Glomerular visceral epithelial cell (primary cell): ENCODE data around the gene DHCR24.

ENCODE experiments used
- DNase-seq: peaks from one replicate; pipeline ENCODE4 v3.0.0-alpha.2; 2016; ENCODE audit errors: extremely low spot score

DHCR24 gene

DNA sequence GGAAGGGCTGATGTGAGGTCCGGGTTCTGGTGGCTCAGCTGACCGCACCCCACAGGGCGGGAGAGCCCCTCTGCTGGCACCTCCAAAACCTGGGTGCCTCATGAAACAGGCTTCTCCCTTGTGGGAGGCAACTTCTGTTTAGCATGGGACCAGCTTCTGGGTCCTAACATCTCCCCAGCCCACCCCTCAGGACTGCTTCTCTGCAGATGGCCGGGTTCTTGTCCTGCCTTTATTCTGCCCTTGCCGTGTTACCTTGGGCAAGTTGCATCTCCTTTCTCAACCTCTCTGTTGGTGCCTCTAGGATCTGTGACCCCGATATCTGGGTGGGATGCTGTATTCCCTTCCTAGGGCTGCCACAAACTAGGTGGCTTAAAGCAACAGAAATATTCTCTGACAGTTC lies 70.9 kb downstream of the DHCR24 start:
- DNase-seq, result no peak

DNA sequence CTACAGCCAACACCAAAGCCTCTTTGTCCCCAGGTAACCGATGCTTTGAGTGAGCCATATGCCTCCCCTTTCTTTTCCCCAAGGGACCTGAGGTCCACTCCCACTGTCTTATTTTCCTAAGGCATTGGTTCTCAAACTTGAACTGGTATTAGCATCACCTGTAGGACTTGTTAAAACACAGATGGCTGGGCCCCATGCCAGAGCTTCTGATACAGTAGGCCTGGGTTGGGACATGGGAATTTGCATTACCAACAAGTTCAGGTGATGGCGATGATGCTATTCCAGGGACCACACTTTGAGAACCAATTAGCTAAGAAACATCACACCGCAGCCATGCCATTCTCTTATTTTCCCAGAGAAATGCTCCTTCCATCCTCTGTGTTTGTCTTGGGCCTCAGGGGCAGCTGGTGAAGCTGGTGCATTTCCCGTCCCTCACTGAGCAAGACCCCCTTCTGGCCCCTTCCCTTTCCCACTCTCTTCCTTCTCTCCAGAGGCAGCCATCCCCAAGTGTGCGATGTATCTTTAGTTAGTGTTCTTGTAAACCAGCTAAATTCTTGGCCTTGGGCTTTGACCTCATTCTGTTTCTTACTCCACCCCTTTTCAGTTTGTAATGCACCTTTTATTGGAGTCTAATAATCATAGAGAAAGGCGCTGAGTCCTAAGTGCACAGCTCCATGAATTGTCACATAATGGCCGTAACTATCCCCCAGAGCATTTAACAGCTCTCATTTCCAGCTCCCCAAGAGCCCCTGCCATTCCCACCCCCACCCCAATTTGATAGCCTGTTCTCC lies 71.7 kb downstream of the DHCR24 start:
- no peak for DNase-seq

DNA sequence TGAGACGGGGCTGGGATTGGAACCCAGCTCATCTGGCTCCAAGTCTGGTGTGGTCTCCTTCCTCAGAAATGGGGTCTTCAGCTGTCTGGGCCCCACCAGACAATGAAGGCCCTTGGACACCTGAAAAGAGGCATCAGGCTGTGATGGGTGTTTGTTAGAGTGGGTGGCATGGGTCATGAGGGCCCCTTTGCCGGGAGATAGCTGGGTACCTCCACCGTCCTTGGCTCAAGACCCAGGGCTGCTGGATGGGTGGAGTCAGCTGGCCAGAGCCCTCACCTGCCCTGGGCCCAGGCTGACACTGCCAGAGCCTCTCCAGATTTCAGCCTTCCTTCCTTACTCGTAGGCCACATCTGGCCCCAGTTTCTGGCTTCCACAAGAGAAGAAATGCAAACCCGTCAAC lies 72.4 kb downstream of the DHCR24 start:
- DNase-seq, result no peak

DNA sequence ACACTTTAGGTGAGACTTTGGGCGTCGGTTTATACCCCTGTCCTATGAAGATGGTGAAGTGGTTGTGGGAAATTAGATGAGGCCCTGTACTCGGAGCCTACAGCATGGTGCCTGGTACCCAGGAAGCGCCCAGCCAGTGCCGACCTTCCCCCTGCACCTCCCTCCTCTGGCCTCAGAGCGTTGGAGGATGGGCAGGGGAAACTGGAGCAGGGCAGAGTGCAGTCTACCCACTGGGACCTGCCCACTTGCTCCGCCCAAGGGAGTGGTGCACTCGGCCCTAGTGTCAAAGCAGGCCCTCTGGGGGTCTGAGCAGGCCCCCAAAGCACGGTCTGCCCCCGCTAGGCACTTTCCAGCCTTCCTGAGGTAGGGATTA lies 72.9 kb downstream of the DHCR24 start:
- no peak for DNase-seq

DNA sequence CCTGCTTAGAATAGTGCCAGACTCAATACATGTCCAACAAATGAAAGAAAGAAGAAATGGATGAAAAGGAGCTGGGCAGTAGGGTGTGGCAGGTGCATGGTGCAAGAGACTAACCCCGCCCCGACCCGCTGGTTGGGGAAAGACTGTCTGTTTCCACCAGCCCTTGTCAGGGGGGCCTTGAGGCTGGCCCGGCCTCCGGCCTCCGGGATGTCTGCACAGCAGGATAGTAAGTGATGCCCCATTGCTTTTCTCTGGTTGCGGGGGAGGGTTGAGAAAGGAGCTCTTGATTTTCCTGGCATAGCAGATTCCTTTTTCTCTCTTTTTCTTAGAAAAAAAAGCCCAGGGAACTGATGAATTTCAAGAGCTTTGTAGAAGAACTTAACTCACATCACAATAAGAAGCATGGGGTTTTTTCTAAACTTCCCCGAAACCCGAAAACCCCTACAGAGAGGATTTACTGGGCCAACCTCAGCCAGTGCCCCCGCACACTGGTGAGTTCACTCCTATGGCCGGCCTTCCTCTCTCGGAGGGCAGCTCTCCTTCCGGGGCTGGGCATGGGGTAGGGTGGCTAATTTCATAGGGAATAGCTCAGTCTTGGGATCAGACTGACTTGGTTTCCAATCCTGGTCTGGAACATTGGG lies 73.4 kb downstream of the DHCR24 start:
- DNase-seq, result no peak

DNA sequence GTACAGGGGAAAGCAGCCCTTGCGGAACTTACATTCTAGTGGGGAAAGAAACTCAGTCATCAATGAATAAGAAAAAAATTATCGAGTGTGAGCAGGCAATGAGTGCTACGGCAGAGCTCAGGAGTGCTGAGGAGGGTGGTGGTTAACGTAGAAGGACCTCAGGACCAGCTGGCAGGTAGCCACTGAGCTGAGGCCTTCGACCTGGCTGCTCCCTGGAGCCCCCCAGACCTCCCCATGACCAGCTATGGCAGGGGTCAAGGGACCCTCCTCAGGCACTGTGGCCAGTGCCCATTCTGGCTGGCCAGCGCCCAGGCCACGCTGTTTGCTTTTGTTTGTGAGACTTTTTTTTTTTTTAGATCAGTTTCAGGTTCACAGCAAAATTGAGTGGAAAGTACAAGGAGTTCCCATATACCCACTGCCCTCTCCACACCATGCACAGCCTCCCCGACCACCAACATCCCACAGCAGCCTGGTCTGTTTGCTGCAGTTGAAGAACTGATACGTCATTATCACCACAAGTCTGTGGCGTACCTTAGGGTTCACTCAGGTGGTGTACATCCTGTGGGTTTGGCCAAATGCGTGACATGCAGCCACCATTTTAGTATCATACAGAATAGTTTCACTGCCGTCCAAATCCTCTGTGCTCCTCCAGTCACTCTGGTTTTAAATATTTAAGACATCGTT lies 74.1 kb downstream of the DHCR24 start:
- DNase-seq, result no peak

DNA sequence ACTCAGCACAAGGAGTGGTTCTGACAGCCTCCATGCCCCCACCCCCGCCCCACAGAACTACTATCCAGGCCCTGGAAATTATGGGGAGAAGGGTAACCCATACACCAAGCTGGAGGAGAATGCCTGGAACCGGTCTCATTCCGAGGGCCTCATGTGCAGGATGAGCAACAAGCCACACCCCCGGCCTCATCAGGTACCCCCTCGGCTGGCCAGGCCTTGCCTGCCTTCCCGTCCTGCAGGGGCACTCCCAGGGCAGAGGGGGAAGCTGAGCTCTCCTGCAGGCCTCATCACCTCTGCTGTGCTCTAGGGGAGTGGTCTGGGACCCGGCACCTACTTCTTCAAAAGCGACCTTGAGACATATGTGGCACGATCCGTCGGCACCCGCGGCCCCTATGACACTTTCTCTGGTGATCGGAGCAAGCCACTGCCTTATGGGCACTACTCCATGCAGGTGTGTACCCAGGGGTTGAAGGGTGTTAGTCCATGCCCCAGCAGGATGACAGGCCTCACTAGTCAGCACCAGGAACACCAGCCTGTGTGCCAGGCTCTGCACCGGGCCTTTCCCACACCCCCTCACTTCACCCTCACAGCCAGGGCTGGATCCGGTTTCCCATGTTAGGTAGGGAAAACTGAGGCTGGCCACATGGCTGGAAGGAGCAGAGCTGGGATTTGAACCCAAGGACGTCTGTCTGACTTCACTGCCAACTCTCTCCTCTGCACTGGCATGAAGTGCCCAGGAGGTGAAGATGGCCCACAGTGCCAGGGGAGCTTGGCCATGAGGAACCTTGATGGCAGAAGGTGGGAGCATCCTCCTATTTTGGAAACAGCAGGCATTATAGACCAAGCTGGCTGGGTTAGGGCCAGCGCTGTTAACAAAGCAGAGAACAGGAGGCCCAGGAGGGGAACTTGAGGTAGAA lies 75.0 kb downstream of the DHCR24 start:
- DNase-seq, result no peak

DNA sequence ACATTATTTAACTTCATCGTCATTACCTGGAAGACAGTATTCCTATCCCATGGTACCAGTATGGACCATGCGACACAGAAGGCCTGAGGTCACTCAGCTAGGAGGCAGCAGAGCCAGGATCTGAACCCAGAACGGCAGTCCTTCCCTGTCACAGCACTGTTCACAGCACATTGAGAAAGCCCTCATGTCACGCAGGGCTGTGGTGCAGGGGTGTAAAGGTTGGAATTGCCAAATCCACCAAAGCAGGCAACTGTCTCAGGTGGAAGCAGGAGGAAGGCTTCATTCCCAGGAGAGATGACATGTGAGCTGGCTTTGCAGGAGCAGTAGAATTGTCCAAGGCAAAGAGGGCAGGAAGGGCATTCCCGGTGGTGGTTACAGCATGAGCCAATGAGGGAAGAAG lies 75.9 kb downstream of the DHCR24 start:
- DNase-seq, result no peak

DNA sequence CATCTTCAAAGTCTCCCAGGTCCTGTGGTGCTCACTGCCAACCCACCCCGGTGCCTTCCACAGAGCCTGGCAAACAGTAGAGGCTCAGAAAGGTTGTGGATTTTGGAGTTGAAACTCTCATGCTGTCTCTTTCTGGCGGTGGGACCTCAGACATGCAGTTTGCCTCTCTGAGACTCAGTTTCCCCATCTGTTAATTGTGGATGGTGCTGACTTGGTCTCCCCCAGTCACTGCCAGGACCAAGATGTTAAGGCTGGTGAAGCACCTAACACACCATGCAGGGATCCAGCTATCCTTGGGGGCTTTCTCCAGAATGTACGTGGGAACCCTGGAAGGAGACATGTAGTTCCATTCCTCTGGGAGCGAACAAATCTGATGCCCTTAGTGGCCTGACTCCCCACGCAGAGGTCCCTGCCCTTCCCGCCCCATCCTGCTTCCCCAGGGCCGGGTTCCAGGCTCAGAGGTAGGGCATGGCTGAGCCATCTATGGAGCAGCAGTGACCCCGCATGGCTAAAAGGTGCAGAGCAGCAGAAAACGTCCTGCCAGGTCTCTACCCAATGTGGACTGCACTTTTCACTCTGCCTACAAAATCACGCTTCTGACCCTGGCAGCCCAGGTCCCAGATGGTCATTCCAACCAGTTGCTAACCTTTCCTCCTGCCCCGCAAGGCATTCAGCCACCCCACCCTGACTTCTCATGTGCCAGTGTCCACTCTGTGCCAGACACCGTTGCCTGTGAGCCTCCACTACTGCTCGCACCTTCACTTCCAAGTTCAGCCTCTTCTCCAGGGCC lies 76.6 kb downstream of the DHCR24 start:
- DNase-seq, result peak; percentile 66

DNA sequence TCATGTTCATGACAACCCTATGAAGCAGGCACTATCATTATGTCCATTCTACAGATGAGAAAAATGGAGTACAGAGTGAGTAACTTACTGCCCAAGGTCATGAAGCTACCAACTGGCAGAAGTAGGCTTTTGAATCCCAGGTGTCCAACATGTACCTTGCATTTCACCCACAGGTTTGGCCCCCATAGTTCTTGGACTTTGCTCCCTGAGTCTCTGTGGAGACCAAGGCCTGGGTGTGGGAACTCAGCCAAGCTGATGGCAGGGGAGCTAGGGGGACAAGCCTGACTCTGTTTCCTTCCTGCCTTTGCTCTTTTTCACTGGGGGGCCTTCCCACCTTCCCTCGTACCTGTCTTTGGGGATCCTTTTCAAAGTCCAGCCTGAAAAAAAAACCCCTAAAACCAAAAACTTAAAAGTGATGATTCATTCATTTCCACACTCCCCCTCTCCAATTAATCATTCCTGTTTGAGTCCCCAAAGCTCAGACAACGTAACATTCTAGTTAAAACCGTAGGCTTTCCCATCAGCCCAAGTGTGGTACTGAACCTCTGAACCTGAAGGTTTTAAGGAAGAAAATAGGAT lies 77.4 kb downstream of the DHCR24 start:
- no peak for DNase-seq

DNA sequence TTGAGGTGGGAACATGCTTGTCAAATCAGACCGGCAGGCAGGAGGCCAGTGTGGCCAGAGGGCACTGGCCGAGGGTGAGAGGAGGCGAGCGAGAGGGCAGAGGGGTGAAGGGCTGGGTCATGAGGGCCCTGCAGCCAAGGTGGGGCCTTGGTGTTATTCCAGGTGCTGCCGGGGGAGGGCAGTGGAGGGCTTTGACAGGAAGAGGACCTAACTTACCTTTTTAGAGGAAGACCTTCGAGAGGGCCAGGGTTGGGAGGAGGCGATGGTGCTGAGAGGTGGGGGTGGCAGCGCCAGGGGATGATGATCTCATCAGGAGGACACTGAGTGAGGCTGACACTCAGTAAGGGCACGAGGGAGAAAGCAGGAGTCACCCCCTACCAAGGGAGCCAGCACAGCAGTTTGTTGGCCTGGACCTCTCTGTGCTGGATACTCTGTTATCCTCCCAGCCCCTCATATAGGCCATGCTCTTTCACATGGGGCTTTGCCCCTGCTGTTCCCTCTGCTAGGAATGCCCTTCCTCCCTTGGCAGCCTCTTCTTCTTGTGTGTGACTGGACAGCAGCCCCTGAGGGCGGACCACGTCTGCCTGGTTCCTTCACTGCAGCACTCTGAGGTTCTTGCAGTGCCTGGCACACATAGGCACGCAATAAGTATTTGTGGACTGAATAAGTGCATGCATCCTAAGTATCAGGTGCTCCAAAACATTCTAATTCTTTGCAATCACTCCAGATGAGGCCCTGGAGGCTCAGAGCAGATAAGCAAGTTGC lies 78.4 kb downstream of the DHCR24 start:
- no peak for DNase-seq

DNA sequence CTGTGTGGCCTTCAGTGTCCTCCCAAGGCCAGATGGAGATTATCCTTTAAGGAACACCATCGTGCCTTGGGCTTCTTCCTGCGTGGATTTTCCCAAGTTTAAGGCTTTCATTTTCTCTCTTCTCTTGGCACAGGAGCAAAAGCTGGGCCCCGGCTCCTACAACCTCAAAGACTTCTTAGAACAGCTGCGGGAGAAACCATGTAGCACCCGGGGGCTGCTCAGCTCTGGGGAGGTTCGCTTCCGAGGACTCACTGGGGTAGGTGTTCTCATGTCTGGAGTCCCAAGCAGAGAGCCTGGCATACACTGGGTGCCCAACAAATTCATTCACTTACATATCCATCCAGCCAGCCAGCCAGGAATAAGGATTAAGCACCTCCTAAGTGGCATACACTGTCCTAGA lies 79.2 kb downstream of the DHCR24 start:
- no peak for DNase-seq

DNA sequence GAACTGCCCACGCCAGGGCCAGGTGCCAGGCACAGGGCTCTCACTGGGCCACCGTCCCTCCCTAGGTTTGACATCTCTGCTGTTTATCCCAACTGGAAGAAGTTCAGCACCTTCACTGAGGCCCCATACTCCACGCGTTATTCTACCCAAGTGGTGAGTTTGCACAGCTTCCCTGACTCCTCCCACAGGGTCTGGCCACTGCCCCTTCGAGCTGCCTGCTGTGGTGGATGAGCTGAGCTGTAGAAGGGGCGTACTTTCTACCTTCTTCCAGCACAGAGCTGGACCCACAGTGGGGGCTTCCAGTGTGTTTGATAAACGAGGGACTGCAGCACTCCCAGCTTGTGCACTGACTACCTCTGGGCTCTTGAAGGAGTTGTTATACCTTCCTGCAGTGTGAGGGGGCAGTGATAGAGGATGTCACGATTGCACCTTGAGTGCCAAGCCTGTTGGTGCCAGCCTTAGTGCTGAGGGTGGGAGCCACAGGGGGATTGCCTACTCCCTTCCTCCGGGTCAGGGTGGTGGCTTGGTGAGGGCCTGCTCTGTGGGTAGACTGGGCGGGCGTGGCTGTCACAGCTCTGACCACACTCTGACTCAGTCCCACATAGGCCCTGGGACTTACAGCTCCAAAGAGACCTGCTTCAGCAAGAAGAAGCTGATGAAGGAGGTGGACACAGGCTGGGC lies 79.9 kb downstream of the DHCR24 start:
- peak; percentile 36 for DNase-seq

DNA sequence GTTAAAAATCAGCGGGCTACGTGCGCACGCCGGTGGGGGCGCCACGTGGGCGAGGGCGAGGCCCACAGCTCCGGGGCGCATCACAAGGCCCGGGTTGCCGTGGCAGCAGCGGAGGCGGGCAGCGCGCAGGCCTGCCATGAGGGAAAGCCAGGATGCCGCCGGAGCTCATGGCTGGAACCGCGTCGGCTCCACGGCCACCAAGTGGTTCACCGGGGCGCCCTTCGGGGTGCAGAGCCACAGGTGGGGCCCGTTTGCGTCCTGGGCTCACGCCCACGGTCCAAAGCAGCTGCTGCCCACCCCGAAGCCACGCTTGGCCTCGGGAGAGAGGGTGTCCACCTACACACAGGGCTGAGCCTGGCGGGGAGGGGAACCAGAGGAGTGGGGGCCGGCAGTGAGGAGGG lies 81.0 kb downstream of the DHCR24 start:
- DNase-seq, result no peak

DNA sequence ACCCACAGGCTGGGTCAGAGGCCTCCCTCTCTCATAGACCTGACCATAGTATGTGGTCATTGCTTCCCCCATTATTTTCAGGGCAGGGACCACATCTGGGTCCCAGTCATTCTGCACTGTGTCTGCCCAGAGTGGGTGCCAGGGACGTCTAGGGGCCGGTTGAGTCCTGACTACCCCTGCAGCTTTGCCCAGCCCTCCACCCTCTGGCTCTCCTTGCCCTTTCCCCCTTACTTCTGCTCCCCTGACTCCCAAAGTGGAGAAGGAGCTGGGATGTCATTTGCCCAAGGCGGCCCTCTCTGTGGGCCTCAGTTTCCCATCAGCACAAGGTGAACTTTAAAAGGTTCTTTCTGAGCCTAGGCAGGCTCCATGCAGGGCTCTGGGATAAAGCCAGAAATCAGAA lies 81.5 kb downstream of the DHCR24 start:
- DNase-seq, result no peak

DNA sequence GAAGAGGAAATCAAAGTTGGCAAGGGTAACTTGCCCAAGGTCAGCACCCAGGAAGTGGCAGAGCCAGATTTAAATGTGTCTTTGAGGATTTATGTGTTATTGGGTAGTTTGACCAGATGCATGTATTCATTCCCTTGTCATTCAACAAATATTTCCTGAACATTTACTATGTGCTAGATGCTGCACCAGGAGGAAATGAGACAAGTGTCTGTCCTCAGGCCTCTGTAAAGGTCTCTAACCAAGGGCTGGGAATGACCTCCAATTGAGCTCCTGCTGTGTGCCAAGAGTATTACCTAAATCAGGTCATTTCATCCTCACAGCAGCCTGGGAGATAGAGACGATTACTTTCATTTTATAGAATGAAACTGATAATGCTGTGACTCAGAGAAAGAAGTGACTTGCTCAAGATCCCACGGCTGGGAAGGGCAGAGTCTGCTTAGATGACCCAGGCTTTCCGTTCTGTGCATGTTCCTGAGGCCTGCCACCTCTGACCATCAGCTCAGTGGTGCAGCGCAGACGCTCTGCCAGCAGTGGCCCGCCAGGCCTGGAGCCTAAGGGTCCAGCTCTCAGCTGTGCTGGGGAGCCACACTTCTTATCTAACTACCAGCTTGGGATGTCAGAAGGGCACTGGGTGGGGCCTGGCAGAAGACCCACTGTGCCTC lies 82.4 kb downstream of the DHCR24 start:
- DNase-seq, result no peak

DNA sequence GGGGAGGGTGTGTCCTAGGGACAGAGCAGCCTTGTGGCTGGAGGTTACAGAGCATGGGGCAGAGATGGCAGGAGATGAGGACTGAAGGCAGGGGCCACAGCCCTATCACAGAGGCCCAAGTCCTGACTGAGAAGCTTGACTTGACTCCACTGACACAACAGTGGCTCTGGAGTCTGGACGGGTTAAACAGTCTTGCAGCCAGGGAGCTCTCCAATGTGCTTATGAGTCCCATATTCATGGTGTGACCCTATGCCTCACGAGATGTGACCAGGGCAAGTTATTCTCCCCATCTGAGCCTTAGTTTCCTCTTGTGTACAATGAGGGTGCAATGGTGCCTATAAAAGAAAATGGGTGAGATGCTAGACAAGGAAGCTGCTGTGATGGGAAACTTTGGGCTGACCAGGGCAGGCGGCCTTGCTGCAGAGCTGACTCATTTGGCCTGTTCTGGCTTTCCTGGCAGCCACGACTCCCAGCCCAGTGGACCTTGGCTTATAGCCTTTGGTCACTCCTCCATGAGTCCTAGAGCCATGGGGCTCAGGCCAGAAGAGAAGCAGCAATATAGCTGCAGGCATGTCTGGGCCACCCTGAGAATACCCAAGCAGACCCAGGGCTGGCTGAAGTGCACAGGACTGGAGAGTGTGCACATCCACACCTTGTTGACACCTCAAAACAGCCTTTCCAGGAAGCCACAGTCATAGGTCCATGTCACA lies 83.1 kb downstream of the DHCR24 start:
- DNase-seq, result peak; percentile 52
